ENCODE results near the gene CELSR2. TPM values are rescaled to one million over a fixed set of nuclear protein-coding genes. Genes with fewer than 3 reads are reported as not detected.

Gene CELSR2
- total RNA-seq, 2 donors from 2014 or later: 4.2 to 6.1 TPM

GRCh38 chr1:109235137-109235536, 14.2 kb upstream of the CELSR2 start:
- Histone ChIP-seq H3K9me3 (no peaks in the 10 kb centered on the region), H3K4me1 (no peaks in the 10 kb centered on the region), H3K27ac (no peak overlapping the region), H3K27me3 (no peaks in the 10 kb centered on the region), H3K4me3 (no peak overlapping the region), H3K9ac (ENCODE audit: low read depth in 2 of 2, low read length in 2 of 2) (no peak overlapping the region), H3K36me3 (peaks cover 28% of the 10 kb centered on the region)
- intact Hi-C loops (cut with DNase I): no loop called here
- TF ChIP-seq, protein P1, sequence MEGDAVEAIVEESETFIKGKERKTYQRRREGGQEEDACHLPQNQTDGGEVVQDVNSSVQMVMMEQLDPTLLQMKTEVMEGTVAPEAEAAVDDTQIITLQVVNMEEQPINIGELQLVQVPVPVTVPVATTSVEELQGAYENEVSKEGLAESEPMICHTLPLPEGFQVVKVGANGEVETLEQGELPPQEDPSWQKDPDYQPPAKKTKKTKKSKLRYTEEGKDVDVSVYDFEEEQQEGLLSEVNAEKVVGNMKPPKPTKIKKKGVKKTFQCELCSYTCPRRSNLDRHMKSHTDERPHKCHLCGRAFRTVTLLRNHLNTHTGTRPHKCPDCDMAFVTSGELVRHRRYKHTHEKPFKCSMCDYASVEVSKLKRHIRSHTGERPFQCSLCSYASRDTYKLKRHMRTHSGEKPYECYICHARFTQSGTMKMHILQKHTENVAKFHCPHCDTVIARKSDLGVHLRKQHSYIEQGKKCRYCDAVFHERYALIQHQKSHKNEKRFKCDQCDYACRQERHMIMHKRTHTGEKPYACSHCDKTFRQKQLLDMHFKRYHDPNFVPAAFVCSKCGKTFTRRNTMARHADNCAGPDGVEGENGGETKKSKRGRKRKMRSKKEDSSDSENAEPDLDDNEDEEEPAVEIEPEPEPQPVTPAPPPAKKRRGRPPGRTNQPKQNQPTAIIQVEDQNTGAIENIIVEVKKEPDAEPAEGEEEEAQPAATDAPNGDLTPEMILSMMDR (IDR thresholded peaks at IDR 0.05): no peak
- no peak for DNase-seq

- no peak overlapping the region for H3K9ac ChIP-seq (ENCODE audit: low read depth in 2 of 2, low read length in 2 of 2)
- TF ChIP-seq, protein P1 (IDR thresholded peaks at IDR 0.05): no peak
- H3K4me1 ChIP-seq: no peaks in the 10 kb centered on the region
- H3K4me3 ChIP-seq: no peak overlapping the region
- H3K36me3 ChIP-seq: peaks cover 22% of the 10 kb centered on the region
- H3K27ac ChIP-seq: no peak overlapping the region
- no peaks in the 10 kb centered on the region for H3K9me3 ChIP-seq
- intact Hi-C loops (cut with DNase I): no loop called here
- DNase-seq: no peak
- no peaks in the 10 kb centered on the region for H3K27me3 ChIP-seq
These were observed 11.8 kb upstream of the CELSR2 start for GRCh38 chr1:109237512-109237911.

DNA sequence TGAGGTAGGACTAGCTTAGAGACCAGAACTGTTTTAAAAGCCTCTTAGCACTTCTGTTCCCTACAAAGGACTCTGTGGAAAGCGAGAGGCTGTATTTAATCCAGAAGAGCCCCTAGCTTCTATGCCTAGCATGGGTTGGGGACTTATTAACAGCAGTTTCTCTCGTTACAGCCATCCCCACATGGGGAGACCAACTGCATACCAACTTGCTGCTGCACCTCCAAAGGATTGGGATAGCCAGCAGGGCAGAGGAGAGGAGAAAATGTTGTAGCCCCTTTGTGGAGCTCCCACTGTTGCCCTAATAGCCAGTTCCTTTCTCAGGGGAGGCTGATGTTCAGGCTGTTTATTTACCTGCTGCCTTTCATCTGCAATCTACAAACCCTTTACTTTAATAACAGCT, 11.0 kb upstream of the CELSR2 start:
- H3K27me3 ChIP-seq: no peaks in the 10 kb centered on the region
- no peak for DNase-seq
- intact Hi-C loops (cut with DNase I): no loop called here
- H3K9me3 ChIP-seq: no peaks in the 10 kb centered on the region
- H3K9ac ChIP-seq (ENCODE audit: low read depth in 2 of 2, low read length in 2 of 2): no peak overlapping the region
- TF ChIP-seq, protein P1 (IDR thresholded peaks at IDR 0.05): no peak
- no peaks in the 10 kb centered on the region for H3K4me1 ChIP-seq
- no peak overlapping the region for H3K27ac ChIP-seq
- H3K36me3 ChIP-seq: peaks cover 19% of the 10 kb centered on the region
- no peak overlapping the region for H3K4me3 ChIP-seq

DNA sequence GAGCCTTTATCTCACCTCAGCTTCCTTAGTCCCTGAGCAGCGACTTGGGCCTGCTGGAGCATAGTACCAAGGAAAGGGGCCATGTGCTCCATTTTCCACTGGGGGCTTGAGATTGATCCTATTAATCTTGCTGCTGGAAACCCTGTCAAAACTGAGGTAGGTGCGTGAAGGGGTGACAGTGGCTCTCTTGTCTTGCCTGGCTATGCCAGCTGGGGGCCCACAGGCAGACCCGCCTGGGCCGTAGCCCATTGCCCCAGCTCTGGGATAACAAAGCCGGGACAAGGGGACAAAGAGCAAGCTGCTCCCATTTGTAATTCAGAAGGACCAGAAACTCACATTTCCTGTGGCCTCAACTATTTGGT, 10.3 kb upstream of the CELSR2 start:
- Histone ChIP-seq H3K4me1 (no peaks in the 10 kb centered on the region), H3K9ac (ENCODE audit: low read depth in 2 of 2, low read length in 2 of 2) (no peak overlapping the region), H3K4me3 (no peak overlapping the region), H3K27ac (no peak overlapping the region), H3K36me3 (peaks cover 19% of the 10 kb centered on the region), H3K27me3 (no peaks in the 10 kb centered on the region), H3K9me3 (no peaks in the 10 kb centered on the region)
- TF ChIP-seq, protein P1 (IDR thresholded peaks at IDR 0.05): no peak
- intact Hi-C loops (cut with DNase I): no loop called here
- no peak for DNase-seq

GRCh38 chr1:109239409-109240068, 9.8 kb upstream of the CELSR2 start:
- TF ChIP-seq, protein P1 (IDR thresholded peaks at IDR 0.05): peak; percentile 42
- H3K27me3 ChIP-seq: no peaks in the 10 kb centered on the region
- H3K9ac ChIP-seq (ENCODE audit: low read depth in 2 of 2, low read length in 2 of 2): no peak overlapping the region
- peaks cover 19% of the 10 kb centered on the region for H3K36me3 ChIP-seq
- H3K9me3 ChIP-seq: no peaks in the 10 kb centered on the region
- intact Hi-C loops (cut with DNase I): no loop called here
- no peak overlapping the region for H3K4me3 ChIP-seq
- no peak for DNase-seq
- no peaks in the 10 kb centered on the region for H3K4me1 ChIP-seq
- H3K27ac ChIP-seq: no peak overlapping the region

Data from colonic mucosa (tissue), 4 donors.